ENCODE data around the gene CPNE8.

CPNE8 gene

GRCh38 chr12:38697289-38697688 lies 208.1 kb downstream of the CPNE8 start:
- H3K9me2 ChIP-seq (replicated peaks; ENCODE audit: insufficient read depth, low read length) = no peaks in the 10 kb centered on the region
- H3K27me3 ChIP-seq (replicated peaks; ENCODE audit: insufficient read depth, low read length) = no peaks in the 10 kb centered on the region
- TF ChIP-seq EZH2 (optimal IDR thresholded peaks at IDR 0.05; ENCODE audit: low read depth, low read length) (no peak), CTCF (IDR thresholded peaks at IDR 0.05; ENCODE audit: low read length) (no peak), EZH2phosphoT487 (IDR thresholded peaks at IDR 0.05; ENCODE audit: low read length) (no peak)
- no peak overlapping the region for H3K4me2 ChIP-seq (ENCODE audit: low read depth, low read length)
- DNase-seq = no peak
- no peaks in the 10 kb centered on the region for H3K9me3 ChIP-seq (replicated peaks; ENCODE audit: insufficient read depth, low read length)
- no peaks in the 10 kb centered on the region for H3K79me2 ChIP-seq (ENCODE audit: low read length)
- H3F3A ChIP-seq (ENCODE audit: insufficient read depth, low read length) = no peaks in the 10 kb centered on the region
- no peaks in the 10 kb centered on the region for H3K4me1 ChIP-seq (ENCODE audit: low read length)
- H3K27ac ChIP-seq (ENCODE audit: low read length) = no peak overlapping the region
- no peaks in the 10 kb centered on the region for H4K20me1 ChIP-seq (ENCODE audit: insufficient read depth, low read length)
- no peaks in the 10 kb centered on the region for H3K36me3 ChIP-seq (replicated peaks; ENCODE audit: insufficient read depth, low read length)
- no peak overlapping the region for H3K4me3 ChIP-seq (ENCODE audit: low read length)
- no peak overlapping the region for H2AFZ ChIP-seq (ENCODE audit: low read length)
- H3K9ac ChIP-seq (ENCODE audit: low read length) = no peak overlapping the region

- Histone ChIP-seq H3K36me3 (replicated peaks; ENCODE audit: insufficient read depth, low read length) (no peaks in the 10 kb centered on the region), H3K9me2 (replicated peaks; ENCODE audit: insufficient read depth, low read length) (no peaks in the 10 kb centered on the region), H3K4me1 (ENCODE audit: low read length) (no peaks in the 10 kb centered on the region), H3K79me2 (ENCODE audit: low read length) (no peaks in the 10 kb centered on the region), H3K27me3 (replicated peaks; ENCODE audit: insufficient read depth, low read length) (no peaks in the 10 kb centered on the region), H2AFZ (ENCODE audit: low read length) (no peak overlapping the region), H4K20me1 (ENCODE audit: insufficient read depth, low read length) (no peaks in the 10 kb centered on the region), H3K9ac (ENCODE audit: low read length) (no peak overlapping the region), H3F3A (ENCODE audit: insufficient read depth, low read length) (no peaks in the 10 kb centered on the region), H3K4me3 (ENCODE audit: low read length) (no peak overlapping the region), H3K27ac (ENCODE audit: low read length) (no peak overlapping the region), H3K9me3 (replicated peaks; ENCODE audit: insufficient read depth, low read length) (no peaks in the 10 kb centered on the region), H3K4me2 (ENCODE audit: low read depth, low read length) (no peak overlapping the region)
- TF ChIP-seq CTCF (IDR thresholded peaks at IDR 0.05; ENCODE audit: low read length) = no peak
- TF ChIP-seq EZH2 (optimal IDR thresholded peaks at IDR 0.05; ENCODE audit: low read depth, low read length) = no peak
- TF ChIP-seq EZH2phosphoT487 (IDR thresholded peaks at IDR 0.05; ENCODE audit: low read length) = no peak
- DNase-seq = no peak
Measured at GRCh38 chr12:38695057-38695456, 210.3 kb downstream of the CPNE8 start.

GRCh38 chr12:38691164-38691563 lies 214.2 kb downstream of the CPNE8 start:
- no peak overlapping the region for H3K4me3 ChIP-seq (ENCODE audit: low read length)
- no peaks in the 10 kb centered on the region for H3K9me3 ChIP-seq (replicated peaks; ENCODE audit: insufficient read depth, low read length)
- H3K9ac ChIP-seq (ENCODE audit: low read length) = no peak overlapping the region
- H3F3A ChIP-seq (ENCODE audit: insufficient read depth, low read length) = no peaks in the 10 kb centered on the region
- H3K27me3 ChIP-seq (replicated peaks; ENCODE audit: insufficient read depth, low read length) = no peaks in the 10 kb centered on the region
- no peak overlapping the region for H3K4me2 ChIP-seq (ENCODE audit: low read depth, low read length)
- no peak overlapping the region for H3K27ac ChIP-seq (ENCODE audit: low read length)
- H3K79me2 ChIP-seq (ENCODE audit: low read length) = no peaks in the 10 kb centered on the region
- H2AFZ ChIP-seq (ENCODE audit: low read length) = no peak overlapping the region
- no peaks in the 10 kb centered on the region for H3K4me1 ChIP-seq (ENCODE audit: low read length)
- no peaks in the 10 kb centered on the region for H3K36me3 ChIP-seq (replicated peaks; ENCODE audit: insufficient read depth, low read length)
- H3K9me2 ChIP-seq (replicated peaks; ENCODE audit: insufficient read depth, low read length) = no peaks in the 10 kb centered on the region
- no peaks in the 10 kb centered on the region for H4K20me1 ChIP-seq (ENCODE audit: insufficient read depth, low read length)
- TF ChIP-seq EZH2phosphoT487 (IDR thresholded peaks at IDR 0.05; ENCODE audit: low read length) (no peak), EZH2 (optimal IDR thresholded peaks at IDR 0.05; ENCODE audit: low read depth, low read length) (no peak), CTCF (IDR thresholded peaks at IDR 0.05; ENCODE audit: low read length) (no peak)
- DNase-seq = no peak
